K562 (cell line): ENCODE measurements around the gene KCNAB2. TPM values are rescaled to one million over a fixed set of nuclear protein-coding genes. Genes with fewer than 3 reads are reported as not detected.
A peak's percentile ranks its signal among the peaks of the same experiment; 100 is the strongest.

Source experiments
- CBFB ChIP-seq: sonication (generic); formaldehyde crosslinking; IDR thresholded peaks from 2 replicates; pipeline ENCODE4 v1.4.0; 2020; ENCODE audit warnings: mild to moderate bottlenecking, missing genetic modification reagents
- E2F6 ChIP-seq, 2 experiments: IDR thresholded peaks; 2 replicates each; pipeline ENCODE4 v1.6.1; 2011; ENCODE audit warnings: borderline replicate concordance in 1 of 2, control low read depth in 1 of 2, low read depth in 1 of 2, low read length in 1 of 2, mild to moderate bottlenecking in 1 of 2, mixed read lengths in 1 of 2, moderate library complexity in 1 of 2; ENCODE audit not compliant: insufficient read depth in 1 of 2, insufficient read length in 1 of 2, poor library complexity in 1 of 2, severe bottlenecking in 1 of 2; ENCODE audit errors: extremely low read depth in 1 of 2
- KLF13 ChIP-seq: fragments of 450-650 bp; IDR thresholded peaks from 2 replicates; pipeline ENCODE4 v1.6.1; 2016; ENCODE audit warnings: missing genetic modification characterization, low read depth, mild to moderate bottlenecking, missing compliant biosample characterization, moderate library complexity, borderline replicate concordance
- MAX ChIP-seq: sonication (generic); formaldehyde crosslinking; IDR thresholded peaks from 2 replicates; pipeline ENCODE4 v1.9.0; 2022; ENCODE audit warnings: mild to moderate bottlenecking, missing genetic modification reagents
- MBD2 ChIP-seq: sonication (generic); IDR thresholded peaks from 2 replicates; pipeline ENCODE4 v1.6.1; 2016; ENCODE audit warnings: low read depth, borderline replicate concordance
- MYC ChIP-seq, 2 experiments: fragments of 250-450 bp in 1 of 2; sonication (Bioruptor Pico) in 1 of 2; IDR thresholded peaks; 2 replicates each; pipeline versions ENCODE4 v1.5.1 to v1.6.1; 2012 to 2021; ENCODE audit warnings: low read depth in 2 of 2, borderline replicate concordance in 1 of 2, improper control_type of control experiment in 1 of 2, low read length in 1 of 2, mild to moderate bottlenecking in 1 of 2, moderate library complexity in 1 of 2
- POLR2AphosphoS2 ChIP-seq: IDR thresholded peaks from 2 replicates; pipeline ENCODE4 v1.6.1; 2012; ENCODE audit warnings: low read length, improper control_type of control experiment
- POLR2G ChIP-seq: fragments of 200-400 bp; formaldehyde crosslinking; IDR thresholded peaks from 2 replicates; pipeline ENCODE4 v1.6.1; 2017; ENCODE audit warnings: low read depth, mild to moderate bottlenecking, antibody characterized with exemption, low read length, moderate library complexity
- TEAD4 ChIP-seq, 2 experiments: sonication (generic) in 1 of 2; formaldehyde crosslinking in 1 of 2; IDR thresholded peaks; 2 replicates each; pipeline versions ENCODE4 v1.6.1 to v1.8.0; 2012 to 2022; ENCODE audit warnings: borderline replicate concordance in 1 of 2, inconsistent platforms in 1 of 2, low read length in 1 of 2, mild to moderate bottlenecking in 1 of 2, missing genetic modification reagents in 1 of 2
- TFAP4 ChIP-seq: sonication (generic); formaldehyde crosslinking; IDR thresholded peaks from 2 replicates; pipeline ENCODE4 v1.8.0; 2022; ENCODE audit warnings: missing genetic modification reagents, mild to moderate bottlenecking, moderate library complexity, borderline replicate concordance
- ZBTB40 ChIP-seq, 2 experiments: fragments of 450-650 bp in 1 of 2; sonication (generic) in 1 of 2; formaldehyde crosslinking in 1 of 2; IDR thresholded peaks; 2 replicates each; pipeline versions ENCODE4 v1.7.1 to v1.9.0; 2016 to 2022; ENCODE audit warnings: inconsistent platforms in 1 of 2, mild to moderate bottlenecking in 1 of 2, missing genetic modification reagents in 1 of 2
- ZNF224 ChIP-seq: sonication (generic); formaldehyde crosslinking; IDR thresholded peaks from 2 replicates; pipeline ENCODE4 v1.8.0; 2022; ENCODE audit warnings: mild to moderate bottlenecking, missing genetic modification reagents
- ZNF445 ChIP-seq: fragments of 250-450 bp; sonication (Bioruptor Pico); IDR thresholded peaks from 2 replicates; pipeline ENCODE4 v1.4.0; 2020; ENCODE audit warnings: low read depth, mild to moderate bottlenecking, moderate library complexity
- ZNF717 ChIP-seq: fragments of 250-450 bp; sonication (Bioruptor Pico); IDR thresholded peaks from 2 replicates; pipeline ENCODE4 v1.5.0; 2021
- polyA plus RNA-seq, 8 experiments: library from polyadenylated mRNA; depleted of rRNA in 4 of 8; stranded (reverse) in 5 of 8; unstranded in 3 of 8; fragments of >200 nt; fragmentation: Nextera tagmentation in 2 of 8; fragmentation: Illumina TruSeq in 1 of 8; extraction: Ambion mirVana in 2 of 8; extraction: Trizol in 1 of 8; gene quantifications; 2 replicates each; pipeline versions ENCODE4 v1.2.1 to v1.2.3, GENCODE V29; 2011 to 2014; ENCODE audit warnings: inconsistent platforms in 1 of 8, missing spikeins in 1 of 8
- total RNA-seq, 7 experiments: library from RNA; depleted of rRNA in 6 of 7; stranded (reverse); fragments of >200 nt in 6 of 7; fragmentation: Illumina TruSeq in 2 of 7; extraction: Trizol in 2 of 7; gene quantifications; 2 replicates each; pipeline versions ENCODE4 v1.2.1 to v1.2.3, GENCODE V29; 2011 to 2021; ENCODE audit warnings: low replicate concordance in 1 of 7

Gene KCNAB2
- total and polyA plus RNA-seq, 9 of the 15 experiments (the other 6 are each of a cell fraction or from before 2014, with no cell fraction given) = 1.8 to 15.8 (median 7.1) TPM

GRCh38 chr1:6127587-6128163 is 82.0 kb downstream of the KCNAB2 start (continued):
- TF ChIP-seq TEAD4 (IDR thresholded peaks at IDR 0.05; ENCODE audit: low read length) (no peak), TEAD4 (CRISPR knock-in tag; IDR thresholded peaks at IDR 0.05; ENCODE audit: borderline replicate concordance) (peak; percentile 90; the same call in 1 of the 2 replicates), CBFB (CRISPR knock-in tag) (peak; percentile 57; the same call in 1 of the 2 replicates), E2F6 (IDR thresholded peaks at IDR 0.05; ENCODE audit: borderline replicate concordance in 1 of 2, extremely low read depth in 1 of 2, insufficient read depth in 1 of 2, insufficient read length in 1 of 2, low read depth in 1 of 2, low read length in 1 of 2, poor library complexity in 1 of 2, severe bottlenecking in 1 of 2) (peak; percentile 95 to 98), MAX (CRISPR knock-in tag) (peak; percentile 99), MBD2 (no peak), POLR2AphosphoS2 (no peak), TFAP4 (CRISPR knock-in tag) (peak; percentile 94), KLF13 (tag) (peak; percentile 49; the same call in 1 of the 2 replicates), MYC (IDR thresholded peaks at IDR 0.05; ENCODE audit: low read depth, low read length) (peak; percentile 92), MYC (CRISPR knock-in tag; IDR thresholded peaks at IDR 0.05; ENCODE audit: borderline replicate concordance, low read depth) (peak; percentile 29; the same call in 1 of the 2 replicates), ZNF224 (CRISPR knock-in tag) (peak; percentile 76; the same call in 1 of the 2 replicates), ZNF445 (CRISPR knock-in tag) (no peak), POLR2G (0 out of 2 replicates have a peak, but pooled peaks have one; percentile 31), ZNF717 (CRISPR knock-in tag) (no peak), ZBTB40 (IDR thresholded peaks at IDR 0.05) (no peak), ZBTB40 (CRISPR knock-in tag; IDR thresholded peaks at IDR 0.05) (no peak)
